Measurements from ENCODE around the gene TBL1Y.

Gene TBL1Y

GRCh38 chrY:7128211-7128610 is 217.7 kb downstream of the TBL1Y start:
- Histone ChIP-seq H3K4me3 (ENCODE audit: low read depth, low read length) (no peak overlapping the region), H2AK5ac (ENCODE audit: low read length) (no peak overlapping the region), H3K79me2 (ENCODE audit: control insufficient read depth, insufficient read depth, low read length, poor library complexity) (no peaks in the 10 kb centered on the region), H3K4ac (ENCODE audit: low read depth, low read length) (no peak overlapping the region), H4K8ac (ENCODE audit: low read depth, low read length) (no peak overlapping the region), H3K79me1 (ENCODE audit: low read length) (no peaks in the 10 kb centered on the region), H2BK12ac (ENCODE audit: low read length) (no peak overlapping the region), H2AFZ (ENCODE audit: insufficient read depth, low read length, poor library complexity) (no peak overlapping the region), H3K18ac (ENCODE audit: low read length) (no peak overlapping the region), H3K4me2 (ENCODE audit: low read length) (no peak overlapping the region), H3K27ac (ENCODE audit: low read depth, low read length) (no peak overlapping the region), H3K36me3 (ENCODE audit: control insufficient read depth in 1 of 2, insufficient read depth in 2 of 2, low read length in 2 of 2) (no peaks in the 10 kb centered on the region), H3K14ac (ENCODE audit: low read length) (no peak overlapping the region), H2BK120ac (ENCODE audit: insufficient read depth, low read length, poor library complexity) (no peak overlapping the region), H3K9me3 (ENCODE audit: insufficient read depth, low read depth, low read length) (no peaks in the 10 kb centered on the region), H4K91ac (ENCODE audit: low read depth, low read length) (no peak overlapping the region), H4K12ac (ENCODE audit: low read depth, low read length) (no peak overlapping the region), H3K23ac (ENCODE audit: low read length) (no peak overlapping the region), H3K4me1 (ENCODE audit: control insufficient read depth in 1 of 2, insufficient read depth in 2 of 2, low read length in 2 of 2) (no peaks in the 10 kb centered on the region), H2BK5ac (ENCODE audit: low read depth, low read length, poor library complexity) (no peak overlapping the region), H3K9ac (ENCODE audit: low read length) (no peak overlapping the region), H3K27me3 (ENCODE audit: insufficient read depth, low read length) (no peaks in the 10 kb centered on the region)
- no peak for DNase-seq
- no CpG with 5 or more reads among the region's 3 CpGs for WGBS (ENCODE audit: extremely low coverage, insufficient coverage, insufficient read length)

Measured in trophoblast cell (in vitro differentiated cells and primary cell).